ENCODE data around the gene TBXA2R. TPM values are rescaled to one million over a fixed set of nuclear protein-coding genes. Genes with fewer than 3 reads are reported as not detected.

Gene TBXA2R
- total RNA-seq, 1 experiment from 2014 or later: 1.3 TPM

DNA sequence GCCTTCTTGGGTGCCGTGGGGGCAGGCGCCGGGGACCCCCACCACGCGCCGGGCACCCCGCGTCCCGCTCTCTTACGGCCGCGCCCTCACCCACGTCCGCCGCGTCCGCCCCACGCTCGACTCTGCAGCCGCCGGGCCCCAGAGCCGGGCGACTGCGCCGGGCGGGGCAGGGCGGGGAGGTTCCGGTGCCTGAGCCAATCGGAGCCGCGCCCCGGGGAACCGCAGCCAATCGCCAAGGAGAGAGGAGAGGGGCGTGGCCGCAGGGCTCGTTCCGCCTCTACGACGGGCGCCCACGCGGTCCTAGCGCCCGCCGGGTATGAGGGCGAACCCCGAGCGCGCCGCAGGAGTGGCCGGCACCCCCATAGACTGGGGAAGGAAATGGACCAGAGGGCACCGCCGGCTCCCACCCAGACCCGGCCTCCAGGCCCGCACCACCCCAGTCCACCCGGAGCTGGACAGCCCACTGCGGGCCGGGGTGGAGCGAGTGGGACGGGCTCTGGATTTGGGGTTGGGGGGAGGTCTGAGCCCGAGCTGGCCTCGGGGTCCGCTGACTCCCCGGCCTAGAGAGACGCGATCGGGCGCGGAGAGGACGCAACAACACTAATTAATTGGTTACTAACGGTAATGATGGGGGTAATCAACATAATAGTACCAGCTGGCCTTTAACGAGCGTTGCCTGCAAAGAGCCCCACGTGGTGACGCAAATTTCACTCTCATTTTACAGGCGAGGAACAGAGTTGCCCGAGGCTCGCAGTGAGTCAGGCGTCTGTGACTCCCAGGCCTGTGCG, 49.0 kb downstream of the TBXA2R start, which contains the start of gene MFSD12 (continued):
- TF ChIP-seq, protein P1, sequence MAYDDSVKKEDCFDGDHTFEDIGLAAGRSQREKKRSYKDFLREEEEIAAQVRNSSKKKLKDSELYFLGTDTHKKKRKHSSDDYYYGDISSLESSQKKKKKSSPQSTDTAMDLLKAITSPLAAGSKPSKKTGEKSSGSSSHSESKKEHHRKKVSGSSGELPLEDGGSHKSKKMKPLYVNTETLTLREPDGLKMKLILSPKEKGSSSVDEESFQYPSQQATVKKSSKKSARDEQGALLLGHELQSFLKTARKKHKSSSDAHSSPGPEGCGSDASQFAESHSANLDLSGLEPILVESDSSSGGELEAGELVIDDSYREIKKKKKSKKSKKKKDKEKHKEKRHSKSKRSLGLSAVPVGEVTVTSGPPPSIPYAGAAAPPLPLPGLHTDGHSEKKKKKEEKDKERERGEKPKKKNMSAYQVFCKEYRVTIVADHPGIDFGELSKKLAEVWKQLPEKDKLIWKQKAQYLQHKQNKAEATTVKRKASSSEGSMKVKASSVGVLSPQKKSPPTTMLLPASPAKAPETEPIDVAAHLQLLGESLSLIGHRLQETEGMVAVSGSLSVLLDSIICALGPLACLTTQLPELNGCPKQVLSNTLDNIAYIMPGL (CRISPR knock-in tag; IDR thresholded peaks at IDR 0.05): peak; percentile 32
- peak; percentile 58 for TF ChIP-seq GABPB1 (CRISPR knock-in tag; IDR thresholded peaks at IDR 0.05)
- TF ChIP-seq CBFB (CRISPR knock-in tag; IDR thresholded peaks at IDR 0.05; ENCODE audit: low read depth): 0 out of 2 replicates have a peak, but pooled peaks have one; percentile 50
- 0 out of 2 replicates have a peak, but pooled peaks have one; percentile 20 for TF ChIP-seq TEAD1 (CRISPR knock-in tag; IDR thresholded peaks at IDR 0.05)
- TF ChIP-seq, protein P2, sequence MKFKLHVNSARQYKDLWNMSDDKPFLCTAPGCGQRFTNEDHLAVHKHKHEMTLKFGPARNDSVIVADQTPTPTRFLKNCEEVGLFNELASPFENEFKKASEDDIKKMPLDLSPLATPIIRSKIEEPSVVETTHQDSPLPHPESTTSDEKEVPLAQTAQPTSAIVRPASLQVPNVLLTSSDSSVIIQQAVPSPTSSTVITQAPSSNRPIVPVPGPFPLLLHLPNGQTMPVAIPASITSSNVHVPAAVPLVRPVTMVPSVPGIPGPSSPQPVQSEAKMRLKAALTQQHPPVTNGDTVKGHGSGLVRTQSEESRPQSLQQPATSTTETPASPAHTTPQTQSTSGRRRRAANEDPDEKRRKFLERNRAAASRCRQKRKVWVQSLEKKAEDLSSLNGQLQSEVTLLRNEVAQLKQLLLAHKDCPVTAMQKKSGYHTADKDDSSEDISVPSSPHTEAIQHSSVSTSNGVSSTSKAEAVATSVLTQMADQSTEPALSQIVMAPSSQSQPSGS (CRISPR knock-in tag; IDR thresholded peaks at IDR 0.05; ENCODE audit: borderline replicate concordance, low read depth): no peak
- no peak for TF ChIP-seq ZNF396 (CRISPR knock-in tag; IDR thresholded peaks at IDR 0.05; ENCODE audit: borderline replicate concordance)
- TF ChIP-seq, protein P3, sequence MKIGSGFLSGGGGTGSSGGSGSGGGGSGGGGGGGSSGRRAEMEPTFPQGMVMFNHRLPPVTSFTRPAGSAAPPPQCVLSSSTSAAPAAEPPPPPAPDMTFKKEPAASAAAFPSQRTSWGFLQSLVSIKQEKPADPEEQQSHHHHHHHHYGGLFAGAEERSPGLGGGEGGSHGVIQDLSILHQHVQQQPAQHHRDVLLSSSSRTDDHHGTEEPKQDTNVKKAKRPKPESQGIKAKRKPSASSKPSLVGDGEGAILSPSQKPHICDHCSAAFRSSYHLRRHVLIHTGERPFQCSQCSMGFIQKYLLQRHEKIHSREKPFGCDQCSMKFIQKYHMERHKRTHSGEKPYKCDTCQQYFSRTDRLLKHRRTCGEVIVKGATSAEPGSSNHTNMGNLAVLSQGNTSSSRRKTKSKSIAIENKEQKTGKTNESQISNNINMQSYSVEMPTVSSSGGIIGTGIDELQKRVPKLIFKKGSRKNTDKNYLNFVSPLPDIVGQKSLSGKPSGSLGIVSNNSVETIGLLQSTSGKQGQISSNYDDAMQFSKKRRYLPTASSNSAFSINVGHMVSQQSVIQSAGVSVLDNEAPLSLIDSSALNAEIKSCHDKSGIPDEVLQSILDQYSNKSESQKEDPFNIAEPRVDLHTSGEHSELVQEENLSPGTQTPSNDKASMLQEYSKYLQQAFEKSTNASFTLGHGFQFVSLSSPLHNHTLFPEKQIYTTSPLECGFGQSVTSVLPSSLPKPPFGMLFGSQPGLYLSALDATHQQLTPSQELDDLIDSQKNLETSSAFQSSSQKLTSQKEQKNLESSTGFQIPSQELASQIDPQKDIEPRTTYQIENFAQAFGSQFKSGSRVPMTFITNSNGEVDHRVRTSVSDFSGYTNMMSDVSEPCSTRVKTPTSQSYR (CRISPR knock-in tag; IDR thresholded peaks at IDR 0.05): 0 out of 2 replicates have a peak, but pooled peaks have one; percentile 19

DNA sequence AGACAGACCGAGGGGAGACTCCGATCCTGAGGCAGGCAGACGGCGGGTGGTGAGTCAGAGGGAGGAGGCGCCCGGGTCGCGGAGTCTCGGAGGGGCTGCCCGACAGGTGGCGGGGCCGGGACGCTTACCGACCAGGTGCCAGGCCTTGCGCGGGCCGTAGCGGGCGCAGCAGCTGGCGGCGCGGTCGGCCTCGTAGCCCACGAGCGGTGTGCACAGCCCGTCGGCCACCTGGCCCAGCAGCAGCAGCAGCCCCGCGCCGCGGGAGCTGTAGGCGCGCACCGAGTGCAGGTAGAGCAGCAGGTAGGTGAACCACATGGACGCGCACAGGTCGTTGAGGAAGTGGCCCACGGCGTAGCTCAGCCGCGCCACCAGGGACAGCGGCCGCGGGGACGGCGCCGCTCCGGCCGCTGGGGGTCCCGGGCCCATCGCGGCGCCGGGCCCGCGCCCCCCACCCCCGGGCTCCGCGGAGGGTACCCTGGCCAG, 49.7 kb downstream of the TBXA2R start:
- ATAC-seq: peak; percentile 14
- H3K4me3 Mint-ChIP-seq: peak overlapping the region; percentile 93
- peaks cover 29% of the 10 kb centered on the region for H3K27me3 Mint-ChIP-seq (ENCODE audit: low read depth)
- ChIA-PET POLR2A (interaction anchor here (1.0 to 1.4 kb wide), 2 partner anchors 11 to 113 kb away, joined by 3 to 4 read pairs; no protein-coding TSS in a partner anchor), CTCF (interaction anchor here (0.9 to 2.7 kb wide), 6 partner anchors 9 to 72 kb away, joined by 3 to 20 read pairs (median 5); no protein-coding TSS in a partner anchor)
- peak; percentile 36 for DNase-seq (ENCODE audit: low spot score)
- H3K36me3 Mint-ChIP-seq: no peaks in the 10 kb centered on the region
- H3K4me1 Mint-ChIP-seq: peaks cover 12% of the 10 kb centered on the region
- H3K27ac Mint-ChIP-seq: no peak overlapping the region
- H3K9me3 Mint-ChIP-seq: no peaks in the 10 kb centered on the region
- TF ChIP-seq ZNF232 (CRISPR knock-in tag; IDR thresholded peaks at IDR 0.05): no peak
- TF ChIP-seq, protein P4, sequence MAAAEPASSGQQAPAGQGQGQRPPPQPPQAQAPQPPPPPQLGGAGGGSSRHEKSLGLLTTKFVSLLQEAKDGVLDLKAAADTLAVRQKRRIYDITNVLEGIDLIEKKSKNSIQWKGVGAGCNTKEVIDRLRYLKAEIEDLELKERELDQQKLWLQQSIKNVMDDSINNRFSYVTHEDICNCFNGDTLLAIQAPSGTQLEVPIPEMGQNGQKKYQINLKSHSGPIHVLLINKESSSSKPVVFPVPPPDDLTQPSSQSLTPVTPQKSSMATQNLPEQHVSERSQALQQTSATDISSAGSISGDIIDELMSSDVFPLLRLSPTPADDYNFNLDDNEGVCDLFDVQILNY (CRISPR knock-in tag; IDR thresholded peaks at IDR 0.05): 0 out of 2 replicates have a peak, but pooled peaks have one; percentile 29
- no peak for TF ChIP-seq OVOL2 (CRISPR knock-in tag; IDR thresholded peaks at IDR 0.05; ENCODE audit: borderline replicate concordance)
- TF ChIP-seq, protein P5, sequence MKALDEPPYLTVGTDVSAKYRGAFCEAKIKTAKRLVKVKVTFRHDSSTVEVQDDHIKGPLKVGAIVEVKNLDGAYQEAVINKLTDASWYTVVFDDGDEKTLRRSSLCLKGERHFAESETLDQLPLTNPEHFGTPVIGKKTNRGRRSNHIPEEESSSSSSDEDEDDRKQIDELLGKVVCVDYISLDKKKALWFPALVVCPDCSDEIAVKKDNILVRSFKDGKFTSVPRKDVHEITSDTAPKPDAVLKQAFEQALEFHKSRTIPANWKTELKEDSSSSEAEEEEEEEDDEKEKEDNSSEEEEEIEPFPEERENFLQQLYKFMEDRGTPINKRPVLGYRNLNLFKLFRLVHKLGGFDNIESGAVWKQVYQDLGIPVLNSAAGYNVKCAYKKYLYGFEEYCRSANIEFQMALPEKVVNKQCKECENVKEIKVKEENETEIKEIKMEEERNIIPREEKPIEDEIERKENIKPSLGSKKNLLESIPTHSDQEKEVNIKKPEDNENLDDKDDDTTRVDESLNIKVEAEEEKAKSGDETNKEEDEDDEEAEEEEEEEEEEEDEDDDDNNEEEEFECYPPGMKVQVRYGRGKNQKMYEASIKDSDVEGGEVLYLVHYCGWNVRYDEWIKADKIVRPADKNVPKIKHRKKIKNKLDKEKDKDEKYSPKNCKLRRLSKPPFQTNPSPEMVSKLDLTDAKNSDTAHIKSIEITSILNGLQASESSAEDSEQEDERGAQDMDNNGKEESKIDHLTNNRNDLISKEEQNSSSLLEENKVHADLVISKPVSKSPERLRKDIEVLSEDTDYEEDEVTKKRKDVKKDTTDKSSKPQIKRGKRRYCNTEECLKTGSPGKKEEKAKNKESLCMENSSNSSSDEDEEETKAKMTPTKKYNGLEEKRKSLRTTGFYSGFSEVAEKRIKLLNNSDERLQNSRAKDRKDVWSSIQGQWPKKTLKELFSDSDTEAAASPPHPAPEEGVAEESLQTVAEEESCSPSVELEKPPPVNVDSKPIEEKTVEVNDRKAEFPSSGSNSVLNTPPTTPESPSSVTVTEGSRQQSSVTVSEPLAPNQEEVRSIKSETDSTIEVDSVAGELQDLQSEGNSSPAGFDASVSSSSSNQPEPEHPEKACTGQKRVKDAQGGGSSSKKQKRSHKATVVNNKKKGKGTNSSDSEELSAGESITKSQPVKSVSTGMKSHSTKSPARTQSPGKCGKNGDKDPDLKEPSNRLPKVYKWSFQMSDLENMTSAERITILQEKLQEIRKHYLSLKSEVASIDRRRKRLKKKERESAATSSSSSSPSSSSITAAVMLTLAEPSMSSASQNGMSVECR (CRISPR knock-in tag; IDR thresholded peaks at IDR 0.05; ENCODE audit: borderline replicate concordance): peak; percentile 30; the same call in 1 of the 2 replicates
- TF ChIP-seq, protein P6, sequence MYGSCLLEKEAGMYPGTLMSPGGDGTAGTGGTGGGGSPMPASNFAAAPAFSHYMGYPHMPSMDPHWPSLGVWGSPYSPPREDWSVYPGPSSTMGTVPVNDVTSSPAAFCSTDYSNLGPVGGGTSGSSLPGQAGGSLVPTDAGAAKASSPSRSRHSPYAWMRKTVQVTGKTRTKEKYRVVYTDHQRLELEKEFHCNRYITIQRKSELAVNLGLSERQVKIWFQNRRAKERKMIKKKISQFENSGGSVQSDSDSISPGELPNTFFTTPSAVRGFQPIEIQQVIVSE (CRISPR knock-in tag; IDR thresholded peaks at IDR 0.05; ENCODE audit: borderline replicate concordance): no peak
- TF ChIP-seq, protein P7, sequence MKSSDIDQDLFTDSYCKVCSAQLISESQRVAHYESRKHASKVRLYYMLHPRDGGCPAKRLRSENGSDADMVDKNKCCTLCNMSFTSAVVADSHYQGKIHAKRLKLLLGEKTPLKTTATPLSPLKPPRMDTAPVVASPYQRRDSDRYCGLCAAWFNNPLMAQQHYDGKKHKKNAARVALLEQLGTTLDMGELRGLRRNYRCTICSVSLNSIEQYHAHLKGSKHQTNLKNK (CRISPR knock-in tag; IDR thresholded peaks at IDR 0.05): no peak
- no peak for TF ChIP-seq SMAD3 (CRISPR knock-in tag; IDR thresholded peaks at IDR 0.05; ENCODE audit: borderline replicate concordance)
- TF ChIP-seq NFATC4 (CRISPR knock-in tag; IDR thresholded peaks at IDR 0.05): no peak
- TF ChIP-seq CREB1 (CRISPR knock-in tag; IDR thresholded peaks at IDR 0.05): no peak
- no peak for TF ChIP-seq SP1 (CRISPR knock-in tag; conservative IDR thresholded peaks at IDR 0.05)
- TF ChIP-seq, protein P8, sequence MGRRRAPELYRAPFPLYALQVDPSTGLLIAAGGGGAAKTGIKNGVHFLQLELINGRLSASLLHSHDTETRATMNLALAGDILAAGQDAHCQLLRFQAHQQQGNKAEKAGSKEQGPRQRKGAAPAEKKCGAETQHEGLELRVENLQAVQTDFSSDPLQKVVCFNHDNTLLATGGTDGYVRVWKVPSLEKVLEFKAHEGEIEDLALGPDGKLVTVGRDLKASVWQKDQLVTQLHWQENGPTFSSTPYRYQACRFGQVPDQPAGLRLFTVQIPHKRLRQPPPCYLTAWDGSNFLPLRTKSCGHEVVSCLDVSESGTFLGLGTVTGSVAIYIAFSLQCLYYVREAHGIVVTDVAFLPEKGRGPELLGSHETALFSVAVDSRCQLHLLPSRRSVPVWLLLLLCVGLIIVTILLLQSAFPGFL (CRISPR knock-in tag; IDR thresholded peaks at IDR 0.05; ENCODE audit: borderline replicate concordance): no peak
- peak; percentile 46; the same call in 1 of the 2 replicates for TF ChIP-seq CREM (CRISPR knock-in tag; IDR thresholded peaks at IDR 0.05)
